ENCODE data around the gene EIF4E3.
A peak's percentile ranks its signal among the peaks of the same experiment; 100 is the strongest.

Gene EIF4E3

GRCh38 chr3:71723452-71724170, 1.6 kb downstream of the EIF4E3 start:
- DNase-seq (ENCODE audit: low read depth in 4 of 4, low spot score in 1 of 4), result peak in 2 of 4 experiments; percentile 35 to 36

GRCh38 chr3:71722693-71723092, 2.5 kb downstream of the EIF4E3 start:
- DNase-seq (ENCODE audit: low read depth in 4 of 4, low spot score in 1 of 4), result no peak

- no peak for DNase-seq (ENCODE audit: low read depth in 4 of 4, low spot score in 1 of 4)
These were observed 3.5 kb downstream of the EIF4E3 start for GRCh38 chr3:71721651-71722157.

- no peak for DNase-seq (ENCODE audit: low read depth in 4 of 4, low spot score in 1 of 4)
These were observed 4.2 kb downstream of the EIF4E3 start for GRCh38 chr3:71721002-71721401.

- no peak for DNase-seq (ENCODE audit: low read depth in 4 of 4, low spot score in 1 of 4)
These were observed 7.1 kb downstream of the EIF4E3 start for GRCh38 chr3:71718072-71718471.

- DNase-seq (ENCODE audit: low read depth in 4 of 4, low spot score in 1 of 4), result no peak
These were observed 10.6 kb downstream of the EIF4E3 start for GRCh38 chr3:71714595-71714994.

GRCh38 chr3:71713041-71713440, 12.2 kb downstream of the EIF4E3 start:
- DNase-seq (ENCODE audit: low read depth in 4 of 4, low spot score in 1 of 4), result no peak

GRCh38 chr3:71710906-71711494, 14.2 kb downstream of the EIF4E3 start:
- DNase-seq (ENCODE audit: low read depth in 4 of 4, low spot score in 1 of 4), result no peak

- DNase-seq (ENCODE audit: low read depth in 4 of 4, low spot score in 1 of 4), result no peak
These were observed 15.2 kb downstream of the EIF4E3 start for GRCh38 chr3:71709908-71710511.

- DNase-seq (ENCODE audit: low read depth in 4 of 4, low spot score in 1 of 4), result no peak
These were observed 16.6 kb downstream of the EIF4E3 start for GRCh38 chr3:71708476-71709105.

GRCh38 chr3:71707595-71707994, 17.6 kb downstream of the EIF4E3 start:
- DNase-seq (ENCODE audit: low read depth in 4 of 4, low spot score in 1 of 4), result no peak

- DNase-seq (ENCODE audit: low read depth in 4 of 4, low spot score in 1 of 4), result no peak
These were observed 19.5 kb downstream of the EIF4E3 start for GRCh38 chr3:71705681-71706080.

GRCh38 chr3:71704915-71705314, 20.3 kb downstream of the EIF4E3 start:
- DNase-seq (ENCODE audit: low read depth in 4 of 4, low spot score in 1 of 4), result no peak

GRCh38 chr3:71703797-71704196, 21.4 kb downstream of the EIF4E3 start:
- DNase-seq (ENCODE audit: low read depth in 4 of 4, low spot score in 1 of 4), result no peak

GRCh38 chr3:71702131-71703024, 22.8 kb downstream of the EIF4E3 start:
- no peak for DNase-seq (ENCODE audit: low read depth in 4 of 4, low spot score in 1 of 4)

GRCh38 chr3:71701251-71701762, 23.9 kb downstream of the EIF4E3 start:
- DNase-seq (ENCODE audit: low read depth in 4 of 4, low spot score in 1 of 4), result no peak

GRCh38 chr3:71695000-71695482, 30.2 kb downstream of the EIF4E3 start:
- no peak for DNase-seq (ENCODE audit: low read depth in 4 of 4, low spot score in 1 of 4)

GRCh38 chr3:71694358-71694999, 30.7 kb downstream of the EIF4E3 start:
- no peak for DNase-seq (ENCODE audit: low read depth in 4 of 4, low spot score in 1 of 4)

- DNase-seq (ENCODE audit: low read depth in 4 of 4, low spot score in 1 of 4), result no peak
These were observed 31.6 kb downstream of the EIF4E3 start for GRCh38 chr3:71693641-71694040.

GRCh38 chr3:71692139-71692538, 33.1 kb downstream of the EIF4E3 start:
- no peak for DNase-seq (ENCODE audit: low read depth in 4 of 4, low spot score in 1 of 4)

All from stimulated activated CD4-positive, alpha-beta T cell treated with anti-CD3 and anti-CD28 coated beads, Interleukin-1b, Interleukin-23, amount 100 ng/mL, for 24 hours (primary cell).